ENCODE data around the gene SLCO1C1.
A peak's percentile ranks its signal among the peaks of the same experiment; 100 is the strongest.
"Not testable (repeated sequence)": the region's sequence is repeated elsewhere in the genome, so short reads cannot be mapped to it uniquely, and the experiment has no call there.

The SLCO1C1 gene

DNA sequence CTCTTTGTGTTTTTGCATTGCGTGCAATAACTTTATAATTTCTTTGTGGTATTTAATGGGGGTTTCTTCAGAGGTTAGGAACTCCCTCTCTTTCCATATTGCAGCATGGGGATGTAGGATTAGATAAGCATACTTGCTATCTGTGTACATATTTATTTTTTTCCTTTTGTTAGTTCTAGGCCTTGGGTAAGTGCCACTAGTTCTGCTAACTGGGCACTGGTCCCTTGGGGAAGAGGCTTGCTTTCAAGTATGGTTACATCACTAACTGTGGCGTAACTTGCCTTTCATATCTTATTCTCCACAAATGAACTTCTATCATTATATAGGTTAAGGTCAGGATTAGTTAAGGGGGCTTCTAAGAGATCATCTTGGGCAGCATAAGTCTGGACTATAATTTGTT lies 83.8 kb downstream of the SLCO1C1 start:
- TF ChIP-seq, protein P1, sequence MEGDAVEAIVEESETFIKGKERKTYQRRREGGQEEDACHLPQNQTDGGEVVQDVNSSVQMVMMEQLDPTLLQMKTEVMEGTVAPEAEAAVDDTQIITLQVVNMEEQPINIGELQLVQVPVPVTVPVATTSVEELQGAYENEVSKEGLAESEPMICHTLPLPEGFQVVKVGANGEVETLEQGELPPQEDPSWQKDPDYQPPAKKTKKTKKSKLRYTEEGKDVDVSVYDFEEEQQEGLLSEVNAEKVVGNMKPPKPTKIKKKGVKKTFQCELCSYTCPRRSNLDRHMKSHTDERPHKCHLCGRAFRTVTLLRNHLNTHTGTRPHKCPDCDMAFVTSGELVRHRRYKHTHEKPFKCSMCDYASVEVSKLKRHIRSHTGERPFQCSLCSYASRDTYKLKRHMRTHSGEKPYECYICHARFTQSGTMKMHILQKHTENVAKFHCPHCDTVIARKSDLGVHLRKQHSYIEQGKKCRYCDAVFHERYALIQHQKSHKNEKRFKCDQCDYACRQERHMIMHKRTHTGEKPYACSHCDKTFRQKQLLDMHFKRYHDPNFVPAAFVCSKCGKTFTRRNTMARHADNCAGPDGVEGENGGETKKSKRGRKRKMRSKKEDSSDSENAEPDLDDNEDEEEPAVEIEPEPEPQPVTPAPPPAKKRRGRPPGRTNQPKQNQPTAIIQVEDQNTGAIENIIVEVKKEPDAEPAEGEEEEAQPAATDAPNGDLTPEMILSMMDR (IDR thresholded peaks at IDR 0.05; ENCODE audit: control insufficient read depth, insufficient read depth, low read depth, low read length, missing control alignments): no peak
- DNase-seq (ENCODE audit: low read depth): no peak
- no peak overlapping the region for H3K4me3 ChIP-seq (ENCODE audit: control insufficient read depth, low read depth, low read length)

DNA sequence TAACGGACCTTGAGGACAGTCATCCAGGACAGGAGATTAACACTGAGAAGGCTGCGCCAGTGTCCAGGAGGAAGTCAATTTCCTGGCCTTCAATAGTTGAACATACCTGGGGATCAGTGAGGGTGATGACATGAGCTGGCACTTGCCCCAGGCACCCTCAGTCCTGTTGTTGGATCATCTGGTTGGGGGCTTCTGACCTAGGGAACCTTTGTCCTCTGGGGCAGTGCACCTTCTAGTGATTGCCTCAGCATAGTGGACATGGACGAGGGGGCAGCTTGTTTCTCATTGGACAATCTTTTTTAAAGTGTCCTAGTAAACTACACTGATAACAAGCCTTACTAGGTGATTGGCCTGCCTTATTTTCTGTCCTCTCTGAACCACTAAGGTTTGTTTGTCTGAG lies 84.8 kb downstream of the SLCO1C1 start:
- not testable (repeated sequence) for H3K4me3 ChIP-seq (ENCODE audit: control insufficient read depth, low read depth, low read length); DNase-seq (ENCODE audit: low read depth)

DNA sequence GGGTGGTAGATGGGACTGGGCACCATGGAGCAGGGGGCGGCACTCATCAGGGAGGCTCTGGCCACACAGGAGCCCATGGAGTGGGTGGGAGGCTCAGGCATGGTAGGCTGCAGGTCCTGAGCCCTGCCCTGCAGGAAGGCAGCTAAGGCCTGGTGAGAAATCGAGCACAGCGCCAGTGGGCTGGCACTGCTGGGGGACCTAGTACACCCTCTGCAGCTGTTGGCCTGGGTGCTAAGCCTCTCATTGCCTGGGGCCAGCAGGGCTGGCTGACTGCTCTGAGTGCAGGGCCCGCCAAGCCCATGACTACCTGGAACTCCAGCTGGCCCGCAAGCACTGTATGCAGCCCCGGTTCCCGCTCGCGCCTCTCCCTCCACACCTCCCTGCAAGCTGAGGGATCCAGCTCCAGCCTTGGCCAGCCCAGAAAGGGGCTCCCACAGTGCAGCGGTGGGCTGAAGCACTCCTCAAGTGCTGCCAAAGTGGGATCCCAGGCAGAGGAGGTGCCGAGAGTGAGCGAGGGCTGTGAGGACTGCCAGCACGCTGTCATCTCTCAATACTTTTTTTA lies 88.7 kb downstream of the SLCO1C1 start:
- H3K4me3 ChIP-seq (ENCODE audit: control insufficient read depth, low read depth, low read length); DNase-seq (ENCODE audit: low read depth): not testable (repeated sequence)

DNA sequence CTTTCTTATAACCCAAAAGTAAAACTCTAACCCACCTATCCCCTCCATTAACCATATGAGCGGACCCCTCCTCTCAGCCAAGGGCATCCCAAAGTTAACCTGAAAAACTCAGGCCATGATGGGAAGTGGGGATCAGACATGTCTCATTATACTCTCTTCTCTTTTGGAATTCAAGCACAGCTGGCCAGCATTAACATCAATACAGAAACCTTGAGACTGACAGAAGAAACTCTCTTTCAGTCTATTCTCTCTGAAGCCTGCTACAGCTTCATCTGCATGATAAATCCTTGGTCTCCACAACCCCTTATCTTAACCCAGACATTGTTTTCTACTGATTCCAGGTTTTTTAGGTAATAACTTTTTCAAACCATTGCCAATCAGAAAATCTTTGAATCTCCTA lies 97.8 kb downstream of the SLCO1C1 start:
- no peak overlapping the region for H3K4me3 ChIP-seq (ENCODE audit: control insufficient read depth, low read depth, low read length)
- TF ChIP-seq, protein P1 (IDR thresholded peaks at IDR 0.05; ENCODE audit: control insufficient read depth, insufficient read depth, low read depth, low read length, missing control alignments): no peak
- DNase-seq (ENCODE audit: low read depth): no peak

DNA sequence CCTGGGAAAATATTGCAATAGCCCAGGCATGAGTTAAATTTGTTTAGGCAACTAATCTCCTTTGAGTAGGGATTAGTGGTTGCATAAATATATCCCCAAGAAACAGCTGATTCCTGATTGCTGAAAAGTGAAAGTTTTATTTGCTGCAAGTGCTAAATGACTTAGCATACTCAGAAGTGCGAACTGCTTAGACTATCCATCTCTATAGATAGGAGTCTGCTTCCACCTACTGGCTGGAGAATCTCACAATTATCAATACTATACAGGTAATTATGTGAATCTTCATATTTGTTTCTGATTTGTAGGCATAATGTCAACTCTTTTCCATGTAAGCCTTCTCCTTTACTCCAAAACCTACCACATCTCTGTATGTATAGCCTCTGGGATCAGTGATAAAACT lies 103.4 kb downstream of the SLCO1C1 start:
- no peak for DNase-seq (ENCODE audit: low read depth)
- TF ChIP-seq, protein P1 (IDR thresholded peaks at IDR 0.05; ENCODE audit: control insufficient read depth, insufficient read depth, low read depth, low read length, missing control alignments): peak; percentile 4
- H3K4me3 ChIP-seq (ENCODE audit: control insufficient read depth, low read depth, low read length): no peak overlapping the region

DNA sequence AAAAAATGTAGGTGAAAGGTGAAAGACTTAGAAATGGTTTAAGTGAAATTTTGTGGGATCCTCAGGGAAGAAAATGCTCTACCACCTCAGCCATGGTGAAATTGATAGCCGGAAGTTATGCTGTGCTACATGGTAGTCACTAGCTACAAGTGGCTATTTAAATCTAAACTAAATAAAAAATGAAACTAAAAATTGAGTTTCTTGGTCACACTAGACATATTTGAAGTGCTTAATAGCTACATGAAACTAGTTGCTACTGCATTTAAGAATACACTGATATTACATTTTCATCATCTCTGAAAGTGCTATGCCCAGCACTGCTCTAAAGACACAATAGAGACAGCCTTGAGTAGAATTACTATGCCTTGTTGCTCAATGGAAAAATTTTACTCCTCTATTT lies 105.0 kb downstream of the SLCO1C1 start:
- no peak for DNase-seq (ENCODE audit: low read depth)
- H3K4me3 ChIP-seq (ENCODE audit: control insufficient read depth, low read depth, low read length): no peak overlapping the region
- TF ChIP-seq, protein P1 (IDR thresholded peaks at IDR 0.05; ENCODE audit: control insufficient read depth, insufficient read depth, low read depth, low read length, missing control alignments): no peak

DNA sequence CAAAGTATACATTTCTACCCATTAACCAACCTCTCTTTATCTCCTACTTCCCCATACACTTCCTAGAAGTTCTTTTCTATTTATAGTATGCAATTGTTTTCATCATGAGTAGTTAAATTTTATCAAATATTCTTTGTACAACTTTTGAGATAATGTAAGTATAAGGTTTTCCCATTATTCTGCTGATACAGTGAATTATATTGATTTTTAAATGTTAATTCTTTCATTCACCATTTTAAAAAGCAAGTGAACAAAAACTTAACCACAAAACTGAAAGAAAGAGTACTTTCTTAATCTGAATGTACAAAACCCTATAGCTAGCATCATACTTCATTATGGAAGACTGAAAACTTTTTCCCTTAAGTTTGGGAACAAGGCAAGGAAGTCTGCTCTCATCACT lies 105.9 kb downstream of the SLCO1C1 start:
- no peak overlapping the region for H3K4me3 ChIP-seq (ENCODE audit: control insufficient read depth, low read depth, low read length)
- TF ChIP-seq, protein P1 (IDR thresholded peaks at IDR 0.05; ENCODE audit: control insufficient read depth, insufficient read depth, low read depth, low read length, missing control alignments): no peak
- no peak for DNase-seq (ENCODE audit: low read depth)

Data from AG09309 (cell line).